ENCODE results near the gene ANXA9.
A peak's percentile ranks its signal among the peaks of the same experiment; 100 is the strongest.

Gene ANXA9, protein sequence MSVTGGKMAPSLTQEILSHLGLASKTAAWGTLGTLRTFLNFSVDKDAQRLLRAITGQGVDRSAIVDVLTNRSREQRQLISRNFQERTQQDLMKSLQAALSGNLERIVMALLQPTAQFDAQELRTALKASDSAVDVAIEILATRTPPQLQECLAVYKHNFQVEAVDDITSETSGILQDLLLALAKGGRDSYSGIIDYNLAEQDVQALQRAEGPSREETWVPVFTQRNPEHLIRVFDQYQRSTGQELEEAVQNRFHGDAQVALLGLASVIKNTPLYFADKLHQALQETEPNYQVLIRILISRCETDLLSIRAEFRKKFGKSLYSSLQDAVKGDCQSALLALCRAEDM

GRCh38 chr1:150981805-150982712 lies at the start of gene ANXA9:
TSS of gene ANXA9 (plus strand) at chr1:150982292. CDS start at chr1:150983106, 814 bp downstream.
- no peaks in the 10 kb centered on the region for H3K36me3 Mint-ChIP-seq
- H3K4me1 Mint-ChIP-seq: peaks cover 11 to 22% of the 10 kb centered on the region in 2 donors
- H3K27ac Mint-ChIP-seq: peak within 1 kb of the TSS; percentile 26
- DNase-seq (no peak), ATAC-seq (replicated peaks) (no peak)
- H3K27me3 Mint-ChIP-seq: no peaks in the 10 kb centered on the region
- H3K4me3 Mint-ChIP-seq: no peak within 1 kb of the TSS
- H3K9me3 Mint-ChIP-seq: no peaks in the 10 kb centered on the region

- Mint-ChIP-seq H3K36me3 (peaks cover 37 to 48% of the 10 kb centered on the region in 2 donors), H3K9me3 (no peaks in the 10 kb centered on the region), H3K27ac (no peak overlapping the region), H3K4me3 (no peak overlapping the region), H3K27me3 (no peaks in the 10 kb centered on the region), H3K4me1 (no peaks in the 10 kb centered on the region)
- no peak for ATAC-seq (replicated peaks)
- no peak for DNase-seq
These were observed 37.2 kb upstream of the ANXA9 start for GRCh38 chr1:150944856-150945255.

DNA sequence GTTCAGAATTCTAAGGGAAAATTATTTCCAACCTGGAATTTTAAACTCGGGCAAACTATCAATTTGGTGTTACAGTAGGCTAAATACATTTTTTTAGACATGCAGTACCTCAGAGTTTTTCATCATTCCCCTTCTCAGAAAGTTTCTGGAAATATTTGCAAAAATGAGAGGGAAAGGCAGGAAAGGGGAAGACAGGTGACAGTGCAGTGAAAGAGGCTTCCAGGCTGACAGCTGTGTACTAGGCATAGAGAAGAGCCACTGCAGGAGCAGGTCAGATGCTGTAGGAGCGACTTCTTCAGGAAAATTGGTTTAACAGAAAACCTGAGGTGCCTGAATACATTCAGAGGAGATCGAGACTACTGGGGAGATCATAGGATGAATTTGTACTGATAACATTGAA lies 27.4 kb upstream of the ANXA9 start:
- Mint-ChIP-seq H3K9me3 (no peaks in the 10 kb centered on the region), H3K27ac (peak overlapping the region; percentile 1), H3K4me3 (no peak overlapping the region), H3K36me3 (peaks cover 41 to 63% of the 10 kb centered on the region in 2 donors), H3K27me3 (no peaks in the 10 kb centered on the region), H3K4me1 (no peaks in the 10 kb centered on the region)
- ATAC-seq (replicated peaks) (no peak), DNase-seq (no peak)

DNA sequence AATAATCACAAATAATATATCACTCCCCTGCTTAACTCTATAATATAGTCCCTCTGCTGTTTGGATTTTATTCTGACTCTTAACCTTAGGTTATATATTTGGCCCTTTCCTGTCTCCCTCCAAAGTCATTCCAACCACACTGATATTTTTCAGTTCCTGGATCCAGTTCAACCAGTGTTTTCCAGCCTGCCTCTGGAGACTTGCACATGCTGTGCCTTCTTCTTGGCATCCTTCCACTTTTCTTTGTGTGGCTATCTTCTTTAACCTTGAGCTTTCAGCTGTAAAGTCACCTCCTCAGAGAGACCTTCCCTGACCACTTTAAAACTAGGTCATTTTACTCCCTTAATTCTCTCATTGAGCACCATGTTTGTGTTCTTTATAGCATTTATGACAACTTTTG lies 26.8 kb upstream of the ANXA9 start:
- H3K4me3 Mint-ChIP-seq: no peak overlapping the region
- no peak overlapping the region for H3K27ac Mint-ChIP-seq
- H3K9me3 Mint-ChIP-seq: no peaks in the 10 kb centered on the region
- no peaks in the 10 kb centered on the region for H3K27me3 Mint-ChIP-seq
- ATAC-seq (replicated peaks) (no peak), DNase-seq (no peak)
- peaks cover 45 to 64% of the 10 kb centered on the region in 2 donors for H3K36me3 Mint-ChIP-seq
- no peaks in the 10 kb centered on the region for H3K4me1 Mint-ChIP-seq

- Mint-ChIP-seq H3K27ac (no peak overlapping the region), H3K27me3 (no peaks in the 10 kb centered on the region), H3K4me1 (no peaks in the 10 kb centered on the region), H3K36me3 (peaks cover 41 to 63% of the 10 kb centered on the region in 2 donors), H3K9me3 (no peaks in the 10 kb centered on the region), H3K4me3 (no peak overlapping the region)
- ATAC-seq (replicated peaks) (no peak), DNase-seq (no peak)
These were observed 24.4 kb upstream of the ANXA9 start for GRCh38 chr1:150957666-150958065.

DNA sequence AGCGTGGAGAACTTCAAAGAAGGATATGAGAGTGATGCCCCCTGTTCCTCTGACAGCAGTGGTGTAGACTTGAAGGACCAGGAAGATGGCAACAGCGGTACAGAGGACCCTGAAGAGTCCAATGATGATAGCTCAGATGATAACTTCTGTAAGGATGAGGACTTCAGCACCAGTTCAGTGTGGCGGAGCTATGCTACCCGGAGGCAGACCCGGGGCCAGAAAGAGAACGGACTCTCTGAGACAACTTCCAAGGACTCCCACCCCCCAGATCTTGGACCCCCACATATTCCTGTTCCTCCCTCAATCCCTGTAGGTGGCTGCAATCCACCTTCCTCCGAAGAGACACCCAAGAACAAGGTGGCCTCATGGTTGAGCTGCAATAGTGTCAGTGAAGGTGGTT lies 21.4 kb upstream of the ANXA9 start:
- H3K27ac Mint-ChIP-seq: peak overlapping the region; percentile 11
- peaks cover 36 to 67% of the 10 kb centered on the region in 2 donors for H3K36me3 Mint-ChIP-seq

DNA sequence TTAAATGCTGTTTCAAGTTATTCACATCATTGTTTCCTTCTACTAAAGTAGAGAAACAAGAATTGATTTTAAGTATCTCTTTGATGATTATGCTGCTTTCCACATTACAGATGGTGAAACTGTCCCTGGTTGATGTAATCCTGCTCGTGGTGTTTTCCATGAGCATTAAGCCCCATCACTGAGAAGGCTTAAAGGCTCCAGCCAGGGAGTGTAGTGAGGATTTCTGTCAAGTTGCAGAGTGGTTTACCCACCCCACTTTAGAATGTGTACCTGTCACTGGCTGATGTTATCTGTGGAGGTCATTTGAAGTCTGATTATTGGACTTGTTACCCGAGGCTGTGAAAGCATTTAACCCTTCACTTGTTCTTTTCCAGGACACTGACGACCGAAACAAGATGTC lies 20.3 kb upstream of the ANXA9 start:
- Mint-ChIP-seq H3K4me1 (no peaks in the 10 kb centered on the region), H3K27ac (no peak overlapping the region), H3K36me3 (peaks cover 38 to 75% of the 10 kb centered on the region in 2 donors), H3K4me3 (no peak overlapping the region), H3K27me3 (no peaks in the 10 kb centered on the region), H3K9me3 (no peaks in the 10 kb centered on the region)
- DNase-seq: no peak
- ATAC-seq (replicated peaks): no peak

More for the DNA sequence above, 21.4 kb upstream of the ANXA9 start:
- no peak for DNase-seq
- H3K4me1 Mint-ChIP-seq: no peaks in the 10 kb centered on the region
- no peak for ATAC-seq (replicated peaks)
- H3K9me3 Mint-ChIP-seq: no peaks in the 10 kb centered on the region
- H3K4me3 Mint-ChIP-seq: no peak overlapping the region
- H3K27me3 Mint-ChIP-seq: no peaks in the 10 kb centered on the region

GRCh38 chr1:150963321-150964163 lies 18.6 kb upstream of the ANXA9 start:
- DNase-seq: no peak
- Mint-ChIP-seq H3K9me3 (no peaks in the 10 kb centered on the region), H3K4me3 (no peak overlapping the region), H3K27ac (peak overlapping the region; percentile 70), H3K27me3 (no peaks in the 10 kb centered on the region), H3K36me3 (peaks cover 48 to 80% of the 10 kb centered on the region in 2 donors), H3K4me1 (peaks cover under 1 to 9% of the 10 kb centered on the region in 2 donors)
- no peak for ATAC-seq (replicated peaks)

DNA sequence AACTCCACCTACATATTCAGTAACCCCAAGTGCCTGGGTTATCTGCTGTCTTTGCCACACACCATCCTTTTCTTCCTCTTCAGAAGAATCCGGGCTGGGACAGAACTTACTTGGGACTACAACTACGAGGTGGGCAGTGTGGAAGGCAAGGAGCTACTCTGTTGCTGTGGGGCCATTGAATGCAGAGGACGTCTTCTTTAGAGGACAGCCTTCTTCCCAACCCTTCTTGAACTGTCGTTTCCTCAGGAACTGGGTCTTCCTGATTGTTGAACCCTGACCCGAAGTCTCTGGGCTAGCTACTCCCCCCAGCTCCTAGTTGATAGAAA lies 18.0 kb upstream of the ANXA9 start:
- Mint-ChIP-seq H3K36me3 (peaks cover 51 to 80% of the 10 kb centered on the region in 2 donors), H3K27ac (peak overlapping the region; percentile 75), H3K4me3 (no peak overlapping the region), H3K9me3 (no peaks in the 10 kb centered on the region), H3K4me1 (peaks cover 4 to 14% of the 10 kb centered on the region in 2 donors), H3K27me3 (no peaks in the 10 kb centered on the region)
- ATAC-seq (replicated peaks): no peak
- no peak for DNase-seq

- Mint-ChIP-seq H3K9me3 (no peaks in the 10 kb centered on the region), H3K4me3 (no peak overlapping the region), H3K4me1 (peaks cover 6 to 22% of the 10 kb centered on the region in 2 donors), H3K36me3 (peaks cover 39 to 67% of the 10 kb centered on the region in 2 donors), H3K27me3 (no peaks in the 10 kb centered on the region), H3K27ac (peak overlapping the region; percentile 82)
- DNase-seq: no peak
- ATAC-seq (replicated peaks): no peak
These were observed 16.5 kb upstream of the ANXA9 start for GRCh38 chr1:150965605-150966004.

GRCh38 chr1:150966011-150966410 lies 16.1 kb upstream of the ANXA9 start:
- Mint-ChIP-seq H3K27me3 (no peaks in the 10 kb centered on the region), H3K4me1 (peaks cover 10 to 26% of the 10 kb centered on the region in 2 donors), H3K36me3 (peaks cover 37 to 68% of the 10 kb centered on the region in 2 donors), H3K4me3 (no peak overlapping the region), H3K9me3 (no peaks in the 10 kb centered on the region), H3K27ac (no peak overlapping the region)
- ATAC-seq (replicated peaks): no peak
- no peak for DNase-seq

DNA sequence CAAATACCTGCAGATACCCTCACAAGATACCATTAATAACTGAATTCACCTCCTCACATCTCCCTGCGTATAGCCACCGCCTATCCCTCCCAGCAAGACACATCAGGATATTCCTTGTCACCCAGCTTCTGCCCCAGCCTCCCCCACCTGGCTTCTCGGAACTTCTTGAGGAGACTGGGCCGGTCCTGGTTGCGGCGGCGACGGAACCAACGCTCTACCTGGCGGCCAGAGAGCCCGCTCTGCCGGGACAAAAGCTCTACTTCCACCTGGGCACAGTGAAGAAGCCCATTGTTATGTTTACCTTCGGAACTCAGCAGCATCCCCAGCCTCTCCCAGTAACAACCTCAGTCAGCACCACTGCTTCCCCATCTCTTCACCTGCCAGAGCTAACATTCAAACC lies 14.2 kb upstream of the ANXA9 start:
- H3K36me3 Mint-ChIP-seq: peaks cover 30 to 65% of the 10 kb centered on the region in 2 donors
- peaks cover 23 to 45% of the 10 kb centered on the region in 2 donors for H3K4me1 Mint-ChIP-seq
- peak overlapping the region; percentile 31 for H3K27ac Mint-ChIP-seq
- ATAC-seq (replicated peaks) (no peak), DNase-seq (no peak)
- no peaks in the 10 kb centered on the region for H3K27me3 Mint-ChIP-seq
- H3K4me3 Mint-ChIP-seq: no peak overlapping the region
- H3K9me3 Mint-ChIP-seq: no peaks in the 10 kb centered on the region

GRCh38 chr1:150968491-150968890 lies 13.6 kb upstream of the ANXA9 start:
- Mint-ChIP-seq H3K27me3 (no peaks in the 10 kb centered on the region), H3K27ac (peak overlapping the region; percentile 31), H3K36me3 (peaks cover 25 to 60% of the 10 kb centered on the region in 2 donors), H3K4me1 (peaks cover 27 to 51% of the 10 kb centered on the region in 2 donors), H3K4me3 (no peak overlapping the region), H3K9me3 (no peaks in the 10 kb centered on the region)
- DNase-seq: no peak
- no peak for ATAC-seq (replicated peaks)

- ATAC-seq (replicated peaks) (no peak), DNase-seq (no peak)
These were observed 12.5 kb upstream of the ANXA9 start for GRCh38 chr1:150969626-150970025.

More at GRCh38 chr1:150969626-150970025, 12.5 kb upstream of the ANXA9 start:
- Mint-ChIP-seq H3K27me3 (no peaks in the 10 kb centered on the region), H3K27ac (peak overlapping the region; percentile 67), H3K4me1 (peaks cover 29 to 55% of the 10 kb centered on the region in 2 donors), H3K4me3 (no peak overlapping the region), H3K9me3 (no peaks in the 10 kb centered on the region), H3K36me3 (peaks cover 23 to 48% of the 10 kb centered on the region in 2 donors)

Data from stimulated activated naive B cell treated with anti-CD40 and anti-IgM and Interleukin-4, amounts not matched to agents 10 μg/mL and 1 μg/mL and 100 μg/mL, for 72 hours (primary cell).